Mesothelial cell of epicardium (in vitro differentiated cells): ENCODE data around the gene CA11. TPM values are rescaled to one million over a fixed set of nuclear protein-coding genes. Genes with fewer than 3 reads are reported as not detected.

Experiments
- DNase-seq, 2 experiments: peaks; one replicate each; pipeline ENCODE4 v3.0.0; 2021; ENCODE audit warnings: low spot score in 2 of 2; ENCODE audit not compliant: unreplicated experiment in 2 of 2
- H3K27ac Mint-ChIP-seq: 2 replicates; pipeline ENCODE4 v1.8.0; 2021; ENCODE audit warnings: mixed read lengths
- H3K27me3 Mint-ChIP-seq: 2 replicates; pipeline ENCODE4 v1.8.0; 2021; ENCODE audit warnings: low read depth, mixed read lengths
- H3K36me3 Mint-ChIP-seq: 2 replicates; pipeline ENCODE4 v1.8.0; 2021; ENCODE audit warnings: mixed read lengths
- H3K4me1 Mint-ChIP-seq: 2 replicates; pipeline ENCODE4 v1.8.0; 2021; ENCODE audit warnings: mixed read lengths
- H3K4me3 Mint-ChIP-seq: 2 replicates; pipeline ENCODE4 v1.8.0; 2021; ENCODE audit warnings: mild to moderate bottlenecking, moderate library complexity, mixed read lengths
- H3K9me3 Mint-ChIP-seq: 2 replicates; pipeline ENCODE4 v1.8.0; 2021; ENCODE audit warnings: mixed read lengths
- total RNA-seq: library from RNA; stranded (reverse); gene quantifications from 3 replicates; pipeline ENCODE4 v1.2.1, GENCODE V29; 2021
- TF ChIP-seq, protein P1 (sequence below): fragments of 200-600 bp; sonication (generic); IDR thresholded peaks from one replicate; pipeline ENCODE4 v1.5.0; 2021; ENCODE audit warnings: antibody characterized with exemption; ENCODE audit not compliant: unreplicated experiment

Gene CA11
- total RNA-seq, 1 donor from 2014 or later: 48.2 TPM

DNA sequence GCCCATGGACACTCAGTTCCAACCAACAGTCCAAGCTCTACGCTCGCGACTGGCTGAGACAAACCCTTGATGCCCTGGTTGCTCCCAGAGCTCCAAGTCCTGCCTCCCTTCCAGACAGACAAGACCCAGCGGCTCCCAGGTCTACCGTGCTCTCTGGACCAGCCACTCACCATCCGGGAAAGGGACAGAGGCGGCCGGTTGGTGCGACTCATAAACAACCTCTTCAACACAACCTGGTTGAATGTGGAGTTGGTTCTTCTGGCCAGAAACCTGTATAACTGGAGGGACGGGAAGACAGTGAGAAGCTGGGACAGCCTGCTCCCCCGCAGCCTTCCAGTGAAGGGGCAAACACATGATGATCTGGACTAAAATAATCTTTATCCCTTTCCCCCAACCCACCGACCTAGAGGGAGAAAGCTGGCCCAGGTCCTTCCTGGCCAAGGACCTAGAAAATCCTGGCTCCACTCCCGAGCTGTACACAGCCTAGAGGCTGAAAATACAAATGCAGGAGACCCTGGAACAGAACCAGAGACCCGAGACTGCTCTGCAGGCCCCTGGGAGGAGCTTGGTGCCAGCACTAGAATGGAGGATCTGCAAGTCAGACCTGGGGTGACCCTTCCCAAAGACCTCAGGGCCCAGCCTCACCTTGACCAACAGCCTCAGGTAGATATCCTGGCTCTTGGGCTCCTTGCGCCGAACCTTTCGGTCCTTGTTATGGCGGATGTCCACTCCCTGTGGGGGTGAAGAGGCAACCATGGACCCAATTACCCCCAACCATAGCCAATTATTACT, 28.6 kb downstream of the CA11 start:
- peaks cover 5% of the 10 kb centered on the region for H3K36me3 Mint-ChIP-seq
- H3K27ac Mint-ChIP-seq: peak overlapping the region; percentile 99
- H3K27me3 Mint-ChIP-seq: no peaks in the 10 kb centered on the region
- H3K4me1 Mint-ChIP-seq: peaks cover 39% of the 10 kb centered on the region
- H3K9me3 Mint-ChIP-seq: no peaks in the 10 kb centered on the region
- TF ChIP-seq, protein P1, sequence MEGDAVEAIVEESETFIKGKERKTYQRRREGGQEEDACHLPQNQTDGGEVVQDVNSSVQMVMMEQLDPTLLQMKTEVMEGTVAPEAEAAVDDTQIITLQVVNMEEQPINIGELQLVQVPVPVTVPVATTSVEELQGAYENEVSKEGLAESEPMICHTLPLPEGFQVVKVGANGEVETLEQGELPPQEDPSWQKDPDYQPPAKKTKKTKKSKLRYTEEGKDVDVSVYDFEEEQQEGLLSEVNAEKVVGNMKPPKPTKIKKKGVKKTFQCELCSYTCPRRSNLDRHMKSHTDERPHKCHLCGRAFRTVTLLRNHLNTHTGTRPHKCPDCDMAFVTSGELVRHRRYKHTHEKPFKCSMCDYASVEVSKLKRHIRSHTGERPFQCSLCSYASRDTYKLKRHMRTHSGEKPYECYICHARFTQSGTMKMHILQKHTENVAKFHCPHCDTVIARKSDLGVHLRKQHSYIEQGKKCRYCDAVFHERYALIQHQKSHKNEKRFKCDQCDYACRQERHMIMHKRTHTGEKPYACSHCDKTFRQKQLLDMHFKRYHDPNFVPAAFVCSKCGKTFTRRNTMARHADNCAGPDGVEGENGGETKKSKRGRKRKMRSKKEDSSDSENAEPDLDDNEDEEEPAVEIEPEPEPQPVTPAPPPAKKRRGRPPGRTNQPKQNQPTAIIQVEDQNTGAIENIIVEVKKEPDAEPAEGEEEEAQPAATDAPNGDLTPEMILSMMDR: no peak
- H3K4me3 Mint-ChIP-seq: peak overlapping the region; percentile 99
- DNase-seq: no peak

- TF ChIP-seq, protein P1: no peak
- Mint-ChIP-seq H3K9me3 (no peaks in the 10 kb centered on the region), H3K27ac (peak overlapping the region; percentile 99), H3K4me1 (peaks cover 34% of the 10 kb centered on the region), H3K36me3 (peaks cover 5% of the 10 kb centered on the region), H3K4me3 (peak overlapping the region; percentile 99), H3K27me3 (no peaks in the 10 kb centered on the region)
- no peak for DNase-seq
Observed at GRCh38 chr19:48616491-48617056, 29.4 kb downstream of the CA11 start.

DNA sequence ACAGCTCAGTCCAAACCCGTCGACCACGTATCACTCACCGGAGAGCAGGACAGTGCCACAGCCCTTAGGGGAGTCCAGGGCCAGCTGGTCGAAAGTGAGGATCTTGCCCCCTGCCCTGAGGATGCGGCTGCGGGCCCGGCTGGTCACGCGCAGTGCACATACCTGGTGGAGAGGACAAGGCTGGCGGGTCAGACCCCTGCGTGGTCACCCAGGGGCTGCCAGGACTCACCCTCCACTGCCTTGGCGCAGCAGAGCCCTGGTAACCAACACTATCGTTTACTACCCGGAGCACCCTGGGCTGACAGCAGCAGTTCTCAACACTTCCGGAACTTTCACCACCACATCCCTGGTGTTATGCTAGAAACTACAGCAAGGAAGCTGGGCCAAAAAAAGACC, 29.9 kb downstream of the CA11 start:
- H3K4me3 Mint-ChIP-seq: peak overlapping the region; percentile 46
- peaks cover 5% of the 10 kb centered on the region for H3K36me3 Mint-ChIP-seq
- DNase-seq: no peak
- peak overlapping the region; percentile 59 for H3K27ac Mint-ChIP-seq
- TF ChIP-seq, protein P1: no peak
- no peaks in the 10 kb centered on the region for H3K27me3 Mint-ChIP-seq
- H3K4me1 Mint-ChIP-seq: peaks cover 34% of the 10 kb centered on the region
- H3K9me3 Mint-ChIP-seq: no peaks in the 10 kb centered on the region

- Mint-ChIP-seq H3K4me3 (peak overlapping the region; percentile 13), H3K27ac (peak overlapping the region; percentile 25), H3K36me3 (peaks cover 5% of the 10 kb centered on the region), H3K27me3 (no peaks in the 10 kb centered on the region), H3K9me3 (no peaks in the 10 kb centered on the region), H3K4me1 (peaks cover 34% of the 10 kb centered on the region)
- TF ChIP-seq, protein P1: no peak
- no peak for DNase-seq
Observed at GRCh38 chr19:48615231-48616040, 30.6 kb downstream of the CA11 start.

- TF ChIP-seq, protein P1: no peak
- Mint-ChIP-seq H3K27me3 (no peaks in the 10 kb centered on the region), H3K4me1 (peaks cover 31% of the 10 kb centered on the region), H3K4me3 (peak within 1 kb of the TSS; percentile 13), H3K9me3 (no peaks in the 10 kb centered on the region), H3K36me3 (peaks cover 5% of the 10 kb centered on the region), H3K27ac (peak within 1 kb of the TSS; percentile 43)
- DNase-seq: no peak
Observed at GRCh38 chr19:48614436-48615230, 31.4 kb downstream of the CA11 start, which contains the start of gene FAM83E. Gene FAM83E (minus strand): TSS chr19:48615076. CDS start chr19:48613372, 1,704 bp downstream.
